Cerebellar nuclear complex (tissue), 1 donor: ENCODE measurements around the gene KMT5C.

ENCODE experiments used
- DNase-seq, 2 experiments: peaks; one replicate each; lab custom pipeline; 2025; lab: John Stamatoyannopoulos, UW

The KMT5C gene

GRCh38 chr19:55346725-55347441, 7.2 kb downstream of the KMT5C start:
- no peak for DNase-seq

GRCh38 chr19:55347442-55348009, 7.8 kb downstream of the KMT5C start:
- no peak for DNase-seq

GRCh38 chr19:55348317-55349034, 8.8 kb downstream of the KMT5C start:
- no peak for DNase-seq

GRCh38 chr19:55350620-55351315, 11.1 kb downstream of the KMT5C start:
- no peak for DNase-seq

- DNase-seq, result no peak
These were observed 12.4 kb downstream of the KMT5C start for GRCh38 chr19:55352040-55352439.

- no peak for DNase-seq
These were observed 13.0 kb downstream of the KMT5C start for GRCh38 chr19:55352549-55353145.

GRCh38 chr19:55353356-55353802, 13.7 kb downstream of the KMT5C start:
- no peak for DNase-seq

GRCh38 chr19:55353803-55354697, 14.4 kb downstream of the KMT5C start:
- DNase-seq, result no peak

- DNase-seq, result no peak
These were observed 15.1 kb downstream of the KMT5C start, which contains the start of gene COX6B2 for GRCh38 chr19:55354698-55355212. Gene COX6B2 (minus strand): TSS chr19:55354719. CDS start chr19:55354521, 198 bp downstream.

- DNase-seq, result no peak
These were observed 15.6 kb downstream of the KMT5C start for GRCh38 chr19:55355213-55355821.

GRCh38 chr19:55358493-55358892, 18.8 kb downstream of the KMT5C start:
- DNase-seq, result no peak

- DNase-seq, result no peak
These were observed 19.6 kb downstream of the KMT5C start for GRCh38 chr19:55358943-55359908.

GRCh38 chr19:55360902-55361301, 21.2 kb downstream of the KMT5C start:
- DNase-seq, result no peak

GRCh38 chr19:55362174-55362989, 22.7 kb downstream of the KMT5C start:
- DNase-seq, result no peak

- DNase-seq, result no peak
These were observed 23.5 kb downstream of the KMT5C start, which contains the start of gene GARIN5B for GRCh38 chr19:55362990-55363716. Gene GARIN5B (minus strand): TSS chr19:55363260. CDS start chr19:55363066, 194 bp downstream.

- no peak for DNase-seq
These were observed 25.6 kb downstream of the KMT5C start for GRCh38 chr19:55365245-55365644.

GRCh38 chr19:55365964-55366363, 26.3 kb downstream of the KMT5C start:
- no peak for DNase-seq
